ENCODE data around the gene DOCK9. TPM values are rescaled to one million over a fixed set of nuclear protein-coding genes. Genes with fewer than 3 reads are reported as not detected.

The DOCK9 gene
- total and polyA plus RNA-seq, 9 of the 15 experiments (the other 6 are each of a cell fraction or from before 2014, with no cell fraction given): 3.5 to 25.3 (median 16.7) TPM

- 87% methylated on average over 5 of the region's 6 CpGs for WGBS (ENCODE audit: insufficient coverage, low coverage, missing lambda C conversion rate)
- intact Hi-C loops (cut with micrococcal nuclease) (no loop called here), in situ Hi-C loops (cut with MboI) (no loop called here)
- Histone ChIP-seq H3K9me3 (replicated peaks; ENCODE audit: control insufficient read depth, insufficient read depth, low read depth, low read length) (no peaks in the 10 kb centered on the region), H3K4me2 (ENCODE audit: insufficient read depth, low read length) (no peak overlapping the region), H3K9ac (ENCODE audit: insufficient read depth in 1 of 2, low read depth in 2 of 2, low read length in 2 of 2) (no peak overlapping the region), H3K4me3 (no peak overlapping the region), H3K9me1 (ENCODE audit: control insufficient read depth, insufficient read depth, low read length) (no peaks in the 10 kb centered on the region), H3K79me2 (ENCODE audit: control insufficient read depth, insufficient read depth, low read length) (no peaks in the 10 kb centered on the region), H3K4me1 (replicated peaks in 1 of 2; ENCODE audit: control insufficient read depth in 2 of 2, insufficient read depth in 2 of 2, low read length in 2 of 2) (peaks cover 0 to 5% of the 10 kb centered on the region in 2 experiments; a peak in 1 of 5 replicates), H4K20me1 (replicated peaks; ENCODE audit: control insufficient read depth, insufficient read depth, low read length) (no peaks in the 10 kb centered on the region), H2AFZ (ENCODE audit: low read depth, low read length) (no peak overlapping the region), H3K27me3 (ENCODE audit: control insufficient read depth in 2 of 2, insufficient read depth in 2 of 2, low read length in 2 of 2) (no peaks in the 10 kb centered on the region), H3K27ac (ENCODE audit: extremely low read depth, low read depth, low read length) (no peak overlapping the region), H3K36me3 (ENCODE audit: control insufficient read depth, insufficient read depth, low read length) (peaks cover 21% of the 10 kb centered on the region; the same call in 1 of the 3 replicates)
- ATAC-seq (no peak), FAIRE-seq (no peak), DNase-seq (ENCODE audit: extremely low read depth in 1 of 4, low spot score in 3 of 4) (no peak)
- POLR2A ChIA-PET: no interaction called here
- BruUV-seq (replicated peaks): no TSS peak
- CTCF ChIA-PET (ENCODE audit: low intra/inter-chr PET ratio): no interaction called here
- TF ChIP-seq ZFP1 (CRISPR knock-in tag; IDR thresholded peaks at IDR 0.05): no peak
- TF ChIP-seq XRCC3 (IDR thresholded peaks at IDR 0.05): no peak
- TF ChIP-seq DNMT1 (IDR thresholded peaks at IDR 0.05): no peak
- no peak for TF ChIP-seq ZC3H8 (IDR thresholded peaks at IDR 0.05)
- no peak for TF ChIP-seq NFIX (CRISPR knock-in tag; IDR thresholded peaks at IDR 0.05; ENCODE audit: low read depth)
- no peak for TF ChIP-seq SUPT5H (IDR thresholded peaks at IDR 0.05)
- TF ChIP-seq MCM5 (IDR thresholded peaks at IDR 0.05; ENCODE audit: low read depth): no peak
- TF ChIP-seq E2F5 (CRISPR knock-in tag; IDR thresholded peaks at IDR 0.05): no peak
- TF ChIP-seq MTA3 (IDR thresholded peaks at IDR 0.05; ENCODE audit: borderline replicate concordance): no peak
- TF ChIP-seq MXD1 (CRISPR knock-in tag; IDR thresholded peaks at IDR 0.05; ENCODE audit: borderline replicate concordance, poor library complexity, severe bottlenecking): no peak
- no peak for TF ChIP-seq HLTF (IDR thresholded peaks at IDR 0.05)
- TF ChIP-seq STAT6 (CRISPR knock-in tag; IDR thresholded peaks at IDR 0.05): no peak
- no peak for TF ChIP-seq SRSF7 (optimal IDR thresholded peaks at IDR 0.05; ENCODE audit: low read depth, low read length)
- no peak for TF ChIP-seq ELF2 (CRISPR knock-in tag; IDR thresholded peaks at IDR 0.05)
- no peak for TF ChIP-seq MYNN (IDR thresholded peaks at IDR 0.05)
- no peak for TF ChIP-seq MYNN (CRISPR knock-in tag; IDR thresholded peaks at IDR 0.05)
- no peak for TF ChIP-seq CLOCK (CRISPR knock-in tag; IDR thresholded peaks at IDR 0.05; ENCODE audit: borderline replicate concordance)
- no peak for TF ChIP-seq NCOA4 (IDR thresholded peaks at IDR 0.05; ENCODE audit: partially characterized antibody)
These were observed 126.6 kb downstream of the DOCK9 start for GRCh38 chr13:98851276-98851675.

All from K562 (cell line).